HG02798 (cell line): Measurements from ENCODE around the gene SMARCAD1.
A peak's percentile ranks its signal among the peaks of the same experiment; 100 is the strongest.

ENCODE experiments used
- ATAC-seq: cut with Tn5 transposase; IDR thresholded peaks from one replicate; pipeline ENCODE4 v1.9.1; 2021; ENCODE audit warnings: mild to moderate bottlenecking; ENCODE audit not compliant: unreplicated experiment, poor library complexity

The SMARCAD1 gene

GRCh38 chr4:94339779-94340178, 132.1 kb downstream of the SMARCAD1 start:
- ATAC-seq: peak; percentile 33
